Vagina (tissue), 2 donors: ENCODE data around the gene SLC39A11.

Experiments used
- CTCF ChIP-seq, 3 experiments: fragments of 450-650 bp in 2 of 3; fragments of 200-600 bp in 1 of 3; sonication (generic) in 1 of 3; IDR thresholded peaks; one replicate each; pipeline ENCODE4 v1.5.1; 2017 to 2019; ENCODE audit warnings: antibody characterized with exemption in 3 of 3, mild to moderate bottlenecking in 2 of 3, moderate library complexity in 2 of 3
- POLR2A ChIP-seq, 2 donors: fragments of 450-650 bp; IDR thresholded peaks; one replicate each; pipeline ENCODE4 v1.6.1; 2017; ENCODE audit warnings: antibody characterized with exemption in 2 of 2, mild to moderate bottlenecking in 2 of 2, moderate library complexity in 2 of 2

- no peak for TF ChIP-seq CTCF (IDR thresholded peaks at IDR 0.05)
- no peak for TF ChIP-seq POLR2A (IDR thresholded peaks at IDR 0.05)
Measured at GRCh38 chr17:72634621-72635020, 457.9 kb downstream of the SLC39A11 start.
